Neural cell (in vitro differentiated cells): ENCODE data around the gene PPFIA4.

ENCODE experiments used
- EP300 ChIP-seq: fragments of 450-650 bp; conservative IDR thresholded peaks from 2 replicates; pipeline ENCODE4 v1.6.1; 2014; ENCODE audit warnings: antibody characterized with exemption, mild to moderate bottlenecking, moderate library complexity; ENCODE audit not compliant: poor library complexity, severe bottlenecking
- POLR2AphosphoS5 ChIP-seq: IDR thresholded peaks from 2 replicates; pipeline ENCODE4 v1.6.1; 2012
- RAD21 ChIP-seq: fragments of 450-650 bp; conservative IDR thresholded peaks from 2 replicates; pipeline ENCODE4 v1.6.1; 2014; ENCODE audit warnings: antibody characterized with exemption, mild to moderate bottlenecking, moderate library complexity
- TF ChIP-seq, protein P1 (sequence below): fragments of 450-650 bp; IDR thresholded peaks from 2 replicates; pipeline ENCODE4 v1.5.1; 2014; ENCODE audit warnings: antibody characterized with exemption, mild to moderate bottlenecking, moderate library complexity; ENCODE audit not compliant: poor library complexity, severe bottlenecking

DNA sequence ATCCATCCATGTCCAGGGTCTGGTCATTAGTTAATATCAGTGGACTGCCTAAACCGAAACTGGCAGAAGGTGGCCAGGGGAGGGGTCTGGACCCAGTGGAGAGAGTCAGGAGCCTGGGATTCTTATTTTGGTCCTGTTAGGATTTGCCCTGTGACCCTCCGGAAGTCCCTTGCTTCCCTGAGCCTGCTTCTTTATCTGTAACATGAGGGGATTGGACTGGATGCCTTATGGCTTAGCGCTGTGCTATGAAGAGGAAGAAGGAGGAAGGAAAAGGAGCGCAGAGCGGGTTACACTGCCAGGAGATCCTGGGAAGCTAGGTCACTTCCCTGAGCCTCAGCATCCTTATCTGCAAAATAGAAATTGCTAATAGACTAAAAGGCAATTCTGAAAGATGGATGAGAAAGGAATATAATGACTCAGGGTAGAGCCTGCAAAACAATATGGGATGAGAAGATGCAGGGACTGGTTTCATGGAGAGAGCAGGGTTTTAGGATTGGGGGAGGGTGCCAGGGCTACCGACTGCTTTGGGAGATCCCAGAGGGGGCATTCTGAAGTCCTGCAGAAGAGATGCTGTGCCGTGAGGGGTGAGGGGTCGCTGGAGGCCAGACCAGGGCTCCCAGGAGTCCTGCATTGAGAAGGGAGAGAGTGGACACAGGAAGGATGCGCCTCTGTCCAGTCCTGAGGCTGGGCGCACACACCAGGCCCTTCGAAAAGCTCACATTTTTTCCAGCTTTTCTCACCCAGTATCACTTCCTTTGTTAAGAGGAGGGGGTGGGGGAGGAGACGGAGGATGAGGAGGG, 100.8 kb downstream of the PPFIA4 start:
- TF ChIP-seq RAD21, result no peak
- TF ChIP-seq, protein P1, sequence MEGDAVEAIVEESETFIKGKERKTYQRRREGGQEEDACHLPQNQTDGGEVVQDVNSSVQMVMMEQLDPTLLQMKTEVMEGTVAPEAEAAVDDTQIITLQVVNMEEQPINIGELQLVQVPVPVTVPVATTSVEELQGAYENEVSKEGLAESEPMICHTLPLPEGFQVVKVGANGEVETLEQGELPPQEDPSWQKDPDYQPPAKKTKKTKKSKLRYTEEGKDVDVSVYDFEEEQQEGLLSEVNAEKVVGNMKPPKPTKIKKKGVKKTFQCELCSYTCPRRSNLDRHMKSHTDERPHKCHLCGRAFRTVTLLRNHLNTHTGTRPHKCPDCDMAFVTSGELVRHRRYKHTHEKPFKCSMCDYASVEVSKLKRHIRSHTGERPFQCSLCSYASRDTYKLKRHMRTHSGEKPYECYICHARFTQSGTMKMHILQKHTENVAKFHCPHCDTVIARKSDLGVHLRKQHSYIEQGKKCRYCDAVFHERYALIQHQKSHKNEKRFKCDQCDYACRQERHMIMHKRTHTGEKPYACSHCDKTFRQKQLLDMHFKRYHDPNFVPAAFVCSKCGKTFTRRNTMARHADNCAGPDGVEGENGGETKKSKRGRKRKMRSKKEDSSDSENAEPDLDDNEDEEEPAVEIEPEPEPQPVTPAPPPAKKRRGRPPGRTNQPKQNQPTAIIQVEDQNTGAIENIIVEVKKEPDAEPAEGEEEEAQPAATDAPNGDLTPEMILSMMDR, result no peak
- no peak for TF ChIP-seq POLR2AphosphoS5
- no peak for TF ChIP-seq EP300
